GM19240 (cell line): Measurements from ENCODE around the gene PDK4.
A peak's percentile ranks its signal among the peaks of the same experiment; 100 is the strongest.

Experiments used
- DNase-seq: peaks from one replicate; pipeline ENCODE4 v3.0.0; 2011; ENCODE audit warnings: low spot score; ENCODE audit not compliant: insufficient read length

PDK4 gene

DNA sequence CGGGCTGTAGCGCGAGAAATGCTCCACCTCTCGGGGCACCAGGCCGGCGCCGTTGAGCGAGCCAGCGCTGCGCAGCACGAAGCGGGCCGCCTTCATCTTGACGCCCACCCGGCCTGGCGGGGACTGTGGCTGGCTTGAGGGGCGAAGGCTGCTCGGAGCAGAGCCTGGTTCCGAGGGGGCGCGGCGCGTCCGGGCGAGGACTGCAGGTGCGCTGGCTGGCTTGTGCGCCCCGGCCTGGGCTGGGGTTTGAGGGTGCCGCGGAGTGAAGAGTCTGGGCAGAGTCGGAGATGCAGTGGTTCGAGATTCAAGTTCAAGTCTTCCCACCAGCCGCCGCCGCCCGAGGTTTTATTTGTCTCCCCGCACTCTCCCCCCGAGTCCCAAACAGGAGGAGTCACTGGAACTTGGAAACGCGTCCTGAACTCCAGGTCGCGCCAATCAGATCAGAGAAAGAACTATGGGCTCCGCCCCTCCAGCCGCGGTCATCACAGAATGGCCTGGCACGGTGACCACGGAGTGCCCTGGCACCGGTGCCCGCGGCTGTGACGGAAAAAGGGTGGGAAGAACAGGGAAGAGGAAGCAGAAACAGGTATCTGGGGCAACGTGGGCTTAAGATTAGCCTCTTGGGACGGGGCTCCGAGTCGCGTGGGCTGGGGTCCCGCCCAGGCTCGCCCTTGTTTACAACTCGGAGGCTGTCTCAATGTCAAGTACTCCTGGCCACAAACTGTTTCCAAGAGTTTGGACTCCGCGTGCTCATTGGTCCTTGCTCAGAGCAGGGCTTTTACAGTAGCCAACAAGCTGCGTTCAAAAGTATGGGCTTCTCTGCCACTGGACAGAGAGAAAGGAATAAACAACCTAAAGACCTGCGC lies at the start of gene PDK4:
Gene PDK4, minus strand, starts transcription at position 319 of the 866 bp plus-strand sequence. Its CDS starts 223 bp downstream, at position 96.
- DNase-seq, result no peak

DNA sequence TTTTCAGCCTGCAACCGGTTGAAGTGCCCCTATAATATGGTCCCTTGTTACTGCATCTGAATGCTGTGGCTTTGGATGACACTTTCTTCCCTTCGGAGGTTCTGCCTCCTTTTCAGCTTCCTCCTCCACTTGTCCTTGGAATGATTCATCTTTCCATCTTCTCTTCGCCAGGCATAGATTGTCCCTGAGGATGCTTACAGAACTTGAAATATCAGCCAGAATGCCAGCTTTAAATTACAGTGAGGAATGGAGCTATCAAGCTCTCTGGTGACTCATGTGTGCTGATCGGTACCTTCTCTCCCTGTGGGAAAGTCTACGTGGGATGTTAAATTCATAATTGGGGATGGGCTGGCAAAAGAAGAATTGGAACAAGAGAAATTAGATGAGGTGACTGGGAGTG lies 45.9 kb upstream of the PDK4 start:
- no peak for DNase-seq

DNA sequence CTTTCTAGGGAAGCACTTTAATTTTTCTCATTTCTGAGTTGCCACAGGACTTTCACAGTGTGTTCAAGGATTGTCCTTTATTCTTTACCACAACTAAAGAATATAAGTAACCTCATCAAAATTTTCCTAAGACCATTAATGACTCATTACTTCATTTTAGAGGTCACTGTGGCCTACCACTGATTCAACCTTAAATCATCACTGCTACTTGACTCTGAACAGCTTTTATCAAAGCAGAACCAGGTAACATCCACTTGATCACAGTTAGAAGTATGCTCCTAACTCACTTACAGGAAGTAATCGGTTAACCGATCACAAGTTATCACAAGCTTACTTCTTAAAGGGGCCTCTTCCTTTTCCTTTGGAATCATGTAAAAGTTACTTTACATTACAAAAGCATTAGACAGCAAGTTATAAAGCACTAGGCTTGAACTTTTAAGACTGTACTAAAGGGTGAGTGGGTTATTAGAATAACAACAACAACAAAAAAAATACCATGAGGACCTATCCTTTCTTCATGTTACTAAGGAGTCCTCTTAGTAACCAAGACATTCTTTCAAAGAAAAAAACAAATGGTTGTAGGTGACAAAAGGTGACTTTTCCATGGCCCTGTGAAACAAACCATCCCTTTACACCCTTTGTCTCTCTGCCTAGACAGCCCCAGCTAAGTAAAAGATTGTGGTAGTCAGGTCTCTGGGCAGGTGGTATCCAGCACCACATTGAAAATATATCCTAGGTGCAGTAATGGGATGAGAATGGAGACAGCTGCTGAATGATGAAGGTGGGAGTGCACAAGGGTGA lies 40.0 kb upstream of the PDK4 start:
- DNase-seq, result no peak

DNA sequence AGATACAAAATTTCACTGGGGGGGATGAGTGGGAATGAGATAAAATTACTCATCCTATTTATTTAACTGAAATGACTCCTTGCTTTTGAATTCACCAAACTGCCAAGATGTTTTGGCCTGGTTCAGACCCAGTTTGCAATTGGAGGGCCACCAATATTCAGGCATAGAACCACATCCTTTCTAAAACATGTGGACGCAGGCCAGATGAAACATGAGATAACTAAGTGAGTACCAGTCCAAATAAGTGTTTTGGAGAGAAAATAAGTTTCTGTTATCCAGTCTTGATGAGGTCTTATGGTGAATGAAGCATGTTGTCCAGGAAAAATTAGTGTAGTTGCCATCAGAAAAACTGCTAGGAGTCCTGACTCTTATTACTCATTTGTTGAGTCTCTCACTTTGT lies 36.3 kb upstream of the PDK4 start:
- DNase-seq, result no peak

DNA sequence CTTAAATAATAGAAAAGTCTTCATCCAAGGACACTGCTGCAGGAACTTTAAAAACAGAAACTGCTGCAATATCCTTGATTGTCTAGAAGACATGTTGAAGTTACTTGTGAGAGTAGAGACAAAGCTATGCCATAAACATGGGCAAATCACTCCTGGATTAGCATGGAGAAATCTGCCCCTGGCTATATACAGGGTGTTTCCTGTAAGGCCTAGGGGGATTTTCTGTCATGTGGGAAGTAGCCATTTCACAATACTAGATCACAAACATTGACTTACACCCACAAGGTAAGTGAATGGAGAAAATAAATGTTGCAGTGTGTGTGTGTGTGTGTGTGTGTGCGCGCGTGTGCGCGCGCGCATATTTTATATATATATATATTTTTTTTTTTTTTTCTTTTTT lies 35.2 kb upstream of the PDK4 start:
- DNase-seq, result no peak

DNA sequence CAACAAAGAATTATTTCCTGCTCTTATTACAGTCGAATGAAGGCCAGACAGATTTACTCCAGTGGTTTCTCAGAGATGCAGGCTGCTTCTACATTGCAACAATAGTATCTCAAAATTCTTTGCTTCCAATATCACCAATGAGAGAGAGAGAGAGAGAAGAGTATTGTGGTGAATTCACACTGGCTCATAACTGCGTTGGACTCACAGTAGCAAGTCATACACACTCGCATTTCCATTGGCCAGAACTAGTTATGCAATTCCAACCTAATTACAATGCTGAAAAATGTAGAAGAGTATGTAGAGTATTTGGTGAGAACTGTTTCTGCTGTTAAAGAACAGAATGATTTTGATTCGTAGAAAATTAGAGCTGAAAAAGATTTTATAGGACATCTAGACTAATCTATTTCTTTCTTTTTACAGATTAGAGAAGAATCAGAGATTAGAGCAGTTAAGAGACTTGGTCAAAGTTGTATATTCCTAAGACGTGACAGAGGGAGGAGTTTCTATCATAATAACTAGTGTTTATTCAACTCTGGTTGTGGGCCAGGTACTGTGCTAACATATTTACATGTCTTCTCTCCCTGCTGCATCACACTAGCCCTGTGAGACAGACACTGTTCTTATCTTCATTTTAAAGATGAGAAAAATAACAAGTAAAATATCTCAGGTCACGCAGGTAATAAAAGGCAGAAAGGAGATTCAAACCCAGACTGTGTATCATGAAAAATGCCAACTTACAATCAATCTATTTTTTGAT lies 34.6 kb upstream of the PDK4 start:
- no peak for DNase-seq

DNA sequence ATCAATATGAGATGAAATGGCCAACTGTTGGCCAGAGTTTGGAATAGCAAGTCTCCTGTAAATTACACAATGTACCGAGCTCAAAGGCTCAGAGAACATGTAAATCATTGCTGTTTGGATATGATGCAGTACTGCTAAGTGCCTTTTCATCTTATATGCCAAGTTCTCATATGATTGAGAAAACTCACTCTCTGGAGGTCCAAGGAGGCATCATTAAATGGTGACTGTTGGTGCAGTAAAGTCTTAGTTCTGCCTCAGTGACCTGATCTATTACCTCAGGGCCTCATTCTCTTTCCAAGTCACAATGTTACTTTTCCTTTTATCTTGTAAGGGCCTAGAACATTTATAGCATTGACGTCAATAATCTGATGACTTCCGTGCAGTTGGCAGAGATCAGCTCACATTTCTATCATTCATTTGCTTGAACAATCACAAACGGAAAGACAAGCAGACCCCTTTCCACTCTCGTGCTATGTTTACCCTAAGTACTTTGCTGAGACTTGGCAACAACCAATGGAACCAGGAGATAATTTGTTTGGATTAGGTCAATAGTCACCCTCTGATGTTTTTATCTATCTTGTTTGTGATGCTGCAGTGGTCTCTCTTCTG lies 32.6 kb upstream of the PDK4 start:
- no peak for DNase-seq

DNA sequence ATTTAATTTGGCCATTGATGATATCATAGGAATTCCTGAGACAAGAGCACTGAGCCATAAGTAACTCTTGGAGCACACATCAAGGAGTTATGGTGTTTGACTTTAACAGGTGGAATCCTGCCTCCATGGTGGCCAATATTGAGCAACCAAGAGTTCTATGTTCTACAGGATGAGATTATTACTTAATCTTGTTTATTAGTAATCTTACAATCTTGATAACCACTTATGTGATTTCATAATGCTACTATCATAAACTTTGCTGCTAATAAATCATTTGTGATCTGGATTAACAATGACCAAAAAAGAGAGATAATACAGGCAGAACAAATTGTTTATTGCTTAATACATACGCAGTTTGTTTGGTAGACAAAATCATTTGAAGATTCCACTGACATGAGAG lies 27.5 kb upstream of the PDK4 start:
- no peak for DNase-seq

DNA sequence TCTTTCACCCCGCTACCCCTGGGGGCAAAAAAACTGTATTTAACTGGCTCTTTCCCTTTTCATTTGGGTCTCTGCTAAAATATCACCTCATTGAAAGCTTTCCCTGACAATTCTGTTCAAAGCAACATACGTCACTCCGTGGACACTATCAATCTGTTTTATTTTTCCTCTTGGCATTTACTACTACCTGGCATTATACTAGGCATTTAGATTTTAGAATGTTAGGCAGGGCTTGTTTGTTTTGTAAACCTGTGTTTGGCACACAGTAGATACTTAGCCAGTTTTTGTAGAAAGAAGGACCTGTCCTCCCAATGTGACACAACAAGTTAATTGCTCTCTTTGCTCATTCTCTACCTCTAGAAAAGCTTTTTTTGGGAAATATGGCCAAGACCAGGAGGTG lies 26.5 kb upstream of the PDK4 start:
- no peak for DNase-seq

DNA sequence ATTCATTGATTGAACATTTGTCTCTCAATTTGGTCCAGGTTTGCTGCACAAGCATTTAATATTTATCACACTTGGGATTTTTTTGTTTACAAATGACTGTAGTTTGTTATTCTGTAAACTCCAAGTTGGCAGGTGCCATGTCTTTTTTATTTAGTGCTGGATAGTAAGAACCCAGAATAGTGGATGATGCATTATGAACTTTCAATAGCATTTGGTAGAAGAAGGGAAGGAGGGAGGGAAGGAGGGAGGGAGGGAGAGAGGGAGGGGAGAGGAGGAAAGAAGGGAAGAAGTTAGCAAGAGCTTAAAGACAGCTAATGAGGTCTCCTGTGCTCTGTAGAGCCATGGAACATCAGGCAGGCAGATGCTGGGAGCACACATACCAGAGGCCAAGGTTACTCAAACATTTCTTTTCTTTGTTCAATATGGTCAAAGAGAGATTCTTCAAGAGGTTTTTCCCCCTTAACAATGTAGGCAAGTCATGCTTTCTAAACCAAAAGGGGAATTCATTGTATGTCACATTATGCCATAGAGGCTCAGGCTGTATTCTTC lies 25.8 kb upstream of the PDK4 start:
- DNase-seq, result no peak

DNA sequence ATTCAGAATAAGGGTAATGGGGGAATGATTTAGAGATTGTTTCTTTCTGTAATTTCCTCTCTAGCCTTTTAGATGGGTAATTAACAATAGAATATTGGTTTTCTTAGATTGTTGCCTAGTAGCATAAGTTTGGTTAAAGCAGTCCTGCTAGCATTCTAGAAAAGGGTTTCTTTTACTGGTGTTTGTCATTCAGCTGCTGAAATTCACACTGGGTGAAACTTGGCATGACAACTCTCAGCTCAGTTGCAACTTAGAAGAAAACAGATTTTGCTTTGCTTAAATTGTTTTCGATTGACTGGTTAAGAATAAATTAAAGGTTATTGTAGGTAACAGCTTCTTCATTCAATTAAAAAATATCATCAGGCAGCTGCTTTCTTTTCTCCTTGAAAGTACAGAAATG lies 25.1 kb upstream of the PDK4 start:
- DNase-seq, result no peak

DNA sequence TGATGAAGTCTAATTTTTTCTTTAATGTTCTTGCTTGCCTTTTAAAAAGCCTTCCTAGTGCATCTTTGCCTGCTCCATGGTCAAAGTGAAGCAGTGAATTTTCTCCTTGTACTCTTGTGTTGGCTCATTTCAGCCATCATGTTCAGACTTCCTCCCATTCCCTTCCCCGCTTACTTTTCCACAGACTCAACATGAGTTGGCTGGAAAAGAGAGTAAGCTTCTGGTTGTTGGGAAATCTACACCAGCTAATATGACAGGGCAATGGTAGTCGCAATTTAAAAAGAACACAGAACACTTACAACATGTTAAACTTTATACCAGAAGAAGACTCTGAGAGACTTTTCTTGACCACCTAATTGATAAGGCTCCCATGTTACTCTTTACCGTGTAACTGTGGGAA lies 24.3 kb upstream of the PDK4 start:
- no peak for DNase-seq

DNA sequence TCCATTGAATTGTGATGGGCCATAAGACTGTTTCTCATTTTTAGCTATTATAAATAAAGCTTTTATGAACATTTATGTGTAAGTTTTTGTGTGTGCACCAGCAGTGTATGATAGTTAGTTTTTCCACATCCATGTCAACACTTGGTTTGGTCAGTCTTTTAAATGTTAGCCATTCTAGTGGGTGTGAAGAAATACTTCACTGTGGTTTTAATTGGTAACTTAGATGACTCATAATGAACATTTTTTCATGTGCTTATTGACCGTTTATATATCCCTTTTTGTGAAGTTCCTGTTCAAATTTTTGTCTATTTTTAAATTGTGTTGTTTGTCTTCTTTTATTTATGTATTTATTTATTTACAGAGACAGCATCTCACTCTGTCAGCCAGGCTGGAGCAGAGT lies 23.6 kb upstream of the PDK4 start:
- no peak for DNase-seq

DNA sequence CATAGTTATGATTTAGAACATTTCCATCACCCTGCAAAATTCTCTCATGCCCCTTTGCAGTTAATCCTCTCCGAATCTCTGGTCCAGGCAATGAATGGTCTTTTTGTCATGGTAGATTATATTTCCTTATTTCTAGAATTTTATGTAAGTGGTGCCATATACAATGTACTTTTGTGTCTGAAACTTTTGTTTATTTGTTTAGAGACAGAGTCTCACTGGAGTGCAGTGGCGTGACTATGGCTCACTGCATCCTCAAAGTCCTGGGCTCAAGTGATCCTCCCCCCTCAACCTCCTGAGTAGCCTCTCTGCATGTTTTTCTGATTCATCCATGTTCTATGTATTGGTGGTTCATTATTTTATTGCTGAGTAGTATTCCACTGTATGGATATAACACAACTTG lies 23.2 kb upstream of the PDK4 start:
- no peak for DNase-seq

DNA sequence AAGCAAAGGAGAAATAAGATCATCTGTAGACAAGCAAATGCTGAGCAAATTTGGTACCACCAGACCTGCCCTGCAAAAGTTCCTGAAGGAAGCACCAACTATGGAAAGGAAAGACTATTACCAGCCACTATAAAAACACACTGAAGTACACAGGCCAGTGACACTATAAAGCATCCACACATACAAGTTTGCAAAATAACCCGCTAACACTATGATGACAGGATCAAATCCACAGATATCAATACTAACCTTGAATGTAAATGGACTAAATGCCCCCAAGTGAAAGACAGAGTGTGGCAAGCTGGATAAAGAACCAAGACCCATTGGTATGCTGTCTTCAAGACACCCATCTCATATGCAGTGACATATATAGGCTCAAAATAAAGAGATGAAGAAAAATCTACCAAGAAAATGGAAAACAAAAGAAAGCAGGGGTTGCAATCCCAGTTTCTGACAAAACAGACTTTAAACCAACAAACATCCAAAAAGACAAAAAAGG lies 18.2 kb upstream of the PDK4 start:
- no peak for DNase-seq

DNA sequence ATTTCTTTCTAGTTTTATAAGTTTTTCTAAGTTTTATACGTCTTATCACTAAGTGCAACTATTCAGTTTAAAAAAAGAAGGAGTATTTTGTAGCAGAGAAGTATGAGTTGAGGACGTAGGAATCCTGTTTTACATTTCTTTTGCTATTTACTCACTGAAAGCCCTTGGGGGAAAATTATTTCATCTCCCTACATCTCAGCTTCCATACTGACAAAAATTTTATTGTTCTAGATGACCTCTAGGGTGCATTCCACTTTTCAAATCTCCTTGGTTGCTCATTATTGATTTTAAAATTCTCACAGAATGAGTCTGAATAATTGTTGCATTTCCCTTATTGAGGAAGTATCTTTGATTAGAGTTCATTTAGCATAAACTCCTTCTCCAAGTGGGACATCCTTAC lies 14.9 kb upstream of the PDK4 start:
- DNase-seq, result no peak

DNA sequence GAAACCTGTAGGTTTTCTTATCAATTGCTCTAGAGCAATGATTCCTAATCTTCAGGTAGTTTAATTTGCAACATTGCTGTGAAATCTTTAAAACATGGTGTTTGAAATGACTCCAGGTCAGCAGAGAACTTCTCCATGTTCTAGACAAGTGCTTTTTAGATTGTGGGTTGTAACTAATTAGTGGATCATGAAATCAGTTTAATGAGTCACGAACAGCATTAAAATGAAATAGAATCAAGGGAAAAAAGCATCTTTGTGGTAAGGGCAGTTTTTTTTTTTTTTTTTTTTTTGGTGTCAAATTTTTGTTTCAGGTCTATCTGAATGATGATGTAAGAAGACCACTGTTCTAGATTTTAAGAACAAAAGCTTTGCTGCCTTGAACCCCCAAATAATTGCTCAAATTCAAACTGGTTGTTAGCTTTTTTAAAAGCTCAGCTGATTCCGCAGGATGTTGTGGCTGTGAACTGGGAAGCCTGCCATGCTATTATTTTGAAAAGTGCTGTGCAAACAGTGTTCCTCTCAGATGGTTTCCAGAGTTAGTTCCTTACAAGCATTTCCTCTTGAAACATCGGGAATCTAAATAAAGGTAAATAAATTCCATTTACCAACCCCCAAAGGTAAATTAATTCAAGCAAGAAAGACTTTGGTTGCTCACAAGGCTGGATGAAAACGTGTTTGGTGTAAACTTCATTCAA lies 13.1 kb upstream of the PDK4 start:
- no peak for DNase-seq

DNA sequence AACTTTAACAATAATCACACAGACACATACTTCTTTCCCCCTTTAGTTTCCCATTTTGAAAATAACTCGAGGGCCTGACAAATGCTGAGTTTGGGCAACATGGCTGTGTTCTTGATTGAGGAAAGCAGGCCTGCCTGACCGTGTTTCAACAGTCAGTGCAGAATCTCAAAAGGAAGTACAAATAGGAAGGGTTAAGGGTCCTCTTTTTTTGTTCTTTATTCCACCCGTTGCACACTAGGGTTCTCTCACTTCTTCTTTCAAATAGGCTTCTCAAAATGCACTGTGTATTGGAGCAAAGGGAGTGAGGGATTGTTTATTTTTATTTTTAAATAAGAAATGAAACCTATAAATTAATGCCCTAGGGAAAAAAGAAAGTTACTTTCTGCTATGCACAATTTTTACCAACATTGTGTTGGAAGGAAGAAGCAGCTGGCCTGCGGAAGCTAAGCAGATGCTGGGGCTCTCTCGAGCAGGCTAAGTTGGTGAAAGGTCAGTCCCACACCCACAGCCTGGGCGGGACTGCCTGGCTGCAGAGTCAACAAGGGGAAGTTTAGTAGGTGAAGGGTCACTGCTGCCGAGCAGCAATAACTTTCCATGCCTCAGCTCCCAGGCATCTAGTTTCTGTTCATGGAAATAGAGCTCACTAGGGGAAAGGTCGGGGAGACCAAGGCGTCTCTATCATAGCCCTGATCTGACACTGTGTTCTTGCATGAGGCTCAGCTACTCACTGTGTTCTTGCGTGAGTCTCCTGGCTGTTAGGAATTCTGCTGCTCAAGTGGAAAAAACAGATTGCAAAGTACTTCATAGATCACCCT lies 12.2 kb upstream of the PDK4 start:
- peak; percentile 31 for DNase-seq

DNA sequence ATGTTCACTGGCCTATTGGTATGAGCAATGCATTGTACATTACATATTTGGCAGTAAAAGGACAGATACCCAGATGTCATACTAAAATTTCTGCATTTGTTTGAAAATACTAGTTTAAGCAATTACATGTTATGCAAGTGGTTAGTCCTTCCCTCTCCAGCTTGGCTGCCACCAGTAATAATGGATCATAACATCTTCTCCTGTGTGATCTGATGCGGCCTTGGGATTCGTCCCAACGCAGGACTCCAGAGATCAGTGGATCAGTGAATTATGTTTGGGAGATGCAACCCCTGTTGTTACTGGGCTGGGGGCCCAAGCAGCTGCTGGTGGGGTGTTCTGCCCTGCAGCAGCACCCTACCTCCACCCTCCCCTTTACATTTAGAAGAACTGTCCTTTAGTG lies 11.2 kb upstream of the PDK4 start:
- DNase-seq, result no peak

DNA sequence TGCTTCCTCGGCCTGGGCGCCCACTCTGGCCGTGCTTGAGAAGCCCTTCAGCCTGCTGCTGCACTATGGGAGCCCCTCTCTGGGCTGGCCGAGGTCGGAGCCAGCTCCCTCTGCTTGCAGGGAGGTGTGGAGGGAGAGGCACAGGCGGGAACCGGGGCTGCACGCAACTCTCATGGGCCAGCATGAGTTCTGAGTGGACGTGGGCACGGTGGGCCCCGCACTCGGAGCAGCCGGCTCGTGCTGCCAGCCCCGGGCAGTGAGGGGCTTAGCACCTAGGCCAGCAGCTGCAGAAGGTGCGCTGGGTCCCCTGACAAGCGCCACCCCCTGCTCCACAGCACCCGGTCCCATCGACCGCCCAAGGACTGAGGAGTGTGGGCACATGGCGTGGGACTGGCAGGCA lies 9.0 kb upstream of the PDK4 start:
- DNase-seq, result no peak
